OCI-M2 (cell line): Measurements from ENCODE around the gene SAMM50.

Source experiments
- DNase-seq: peaks from one replicate; lab custom pipeline; 2025; ENCODE audit not compliant: unreplicated experiment; lab: John Stamatoyannopoulos, UW

The SAMM50 gene

DNA sequence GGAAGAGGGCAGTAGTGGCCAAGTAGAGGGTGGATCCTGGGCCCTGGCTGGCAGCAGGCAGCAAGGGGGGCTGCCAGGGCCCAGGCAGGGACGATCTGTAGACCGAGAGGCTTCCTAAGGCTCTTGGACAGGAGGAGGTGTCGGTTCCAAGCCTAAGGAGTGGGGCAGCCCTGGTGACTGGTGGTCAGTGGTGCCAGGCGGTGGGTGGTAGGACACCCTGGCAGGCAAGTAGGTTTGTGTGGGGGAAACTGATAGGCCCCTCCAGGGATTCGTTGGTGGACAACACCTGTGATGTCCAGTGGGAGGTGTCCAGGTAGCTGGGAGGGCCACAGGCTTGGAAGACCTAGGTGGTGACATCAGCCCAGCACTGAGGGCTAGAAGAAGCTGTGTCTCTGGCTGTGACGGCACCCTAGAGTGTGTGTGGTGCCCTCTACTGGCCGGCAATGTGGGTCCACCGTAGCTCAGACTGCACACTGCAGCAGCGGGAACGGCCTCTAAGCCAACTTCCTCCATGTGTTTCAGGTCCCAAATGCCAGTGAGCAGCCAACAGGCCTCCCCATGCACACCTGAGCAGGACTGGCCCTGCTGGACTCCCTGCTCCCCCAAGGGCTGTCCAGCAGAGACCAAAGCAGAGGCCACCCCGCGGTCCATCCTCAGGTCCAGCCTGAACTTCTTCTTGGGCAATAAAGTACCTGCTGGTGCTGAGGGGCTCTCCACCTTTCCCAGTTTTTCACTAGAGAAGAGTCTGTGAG, 9.4 kb upstream of the SAMM50 start:
- no peak for DNase-seq

DNA sequence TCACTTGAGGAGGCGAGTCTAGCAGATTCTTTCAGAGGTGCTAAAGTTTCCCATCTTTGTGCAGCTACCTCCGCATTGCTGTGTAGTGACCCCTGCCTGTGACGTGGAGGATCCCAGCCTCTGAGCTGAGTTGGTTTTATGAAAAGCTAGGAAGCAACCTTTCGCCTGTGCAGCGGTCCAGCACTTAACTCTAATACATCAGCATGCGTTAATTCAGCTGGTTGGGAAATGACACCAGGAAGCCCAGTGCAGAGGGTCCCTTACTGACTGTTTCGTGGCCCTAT, 8.9 kb upstream of the SAMM50 start:
- no peak for DNase-seq

DNA sequence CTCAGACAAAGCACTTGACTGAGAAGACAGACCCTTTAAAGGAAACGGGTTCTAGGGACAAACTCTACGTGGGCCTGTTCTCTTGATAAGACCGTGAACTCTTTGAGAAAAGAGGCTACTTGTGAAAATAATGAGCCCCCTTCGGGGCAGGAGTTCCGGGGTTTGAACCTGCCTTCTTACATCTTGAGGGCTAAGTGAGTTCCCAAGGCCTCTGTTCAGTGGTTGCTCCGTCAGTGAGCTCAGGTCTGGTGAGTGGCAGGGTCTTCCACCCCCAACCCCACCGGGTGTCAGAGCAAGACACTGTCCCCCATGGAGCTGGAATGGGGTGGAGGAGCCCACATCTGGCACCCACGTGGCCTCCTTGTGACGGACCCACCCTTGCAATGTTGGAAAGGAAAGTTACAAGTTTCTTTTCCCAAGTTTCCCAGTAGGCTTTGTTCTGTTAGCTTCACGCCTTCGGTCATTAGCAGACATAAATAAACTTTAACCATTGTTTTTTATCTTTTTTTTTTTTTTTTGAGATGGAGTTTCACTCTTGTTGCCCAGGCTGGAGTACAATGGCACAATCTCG, 6.3 kb upstream of the SAMM50 start:
- DNase-seq, result no peak

DNA sequence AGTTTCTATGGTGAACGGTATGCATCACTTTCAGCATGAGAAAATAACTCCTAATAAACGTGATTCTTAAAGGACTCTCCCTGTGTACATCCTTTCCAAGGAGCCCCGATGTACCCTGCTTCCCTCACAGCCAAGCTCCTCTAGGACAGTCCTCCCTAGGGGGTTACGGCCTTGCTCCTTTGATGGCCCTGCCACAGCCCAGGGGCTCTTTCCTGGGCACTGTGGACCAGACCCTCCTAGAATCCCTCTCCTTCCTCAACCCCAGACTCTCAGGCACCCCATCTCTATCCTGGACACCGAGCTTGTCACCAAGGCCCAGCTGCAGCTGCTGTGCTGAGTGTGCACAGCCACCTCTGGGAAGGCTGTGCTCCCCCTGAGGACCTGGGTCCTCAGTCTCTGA, 3.9 kb upstream of the SAMM50 start:
- no peak for DNase-seq

DNA sequence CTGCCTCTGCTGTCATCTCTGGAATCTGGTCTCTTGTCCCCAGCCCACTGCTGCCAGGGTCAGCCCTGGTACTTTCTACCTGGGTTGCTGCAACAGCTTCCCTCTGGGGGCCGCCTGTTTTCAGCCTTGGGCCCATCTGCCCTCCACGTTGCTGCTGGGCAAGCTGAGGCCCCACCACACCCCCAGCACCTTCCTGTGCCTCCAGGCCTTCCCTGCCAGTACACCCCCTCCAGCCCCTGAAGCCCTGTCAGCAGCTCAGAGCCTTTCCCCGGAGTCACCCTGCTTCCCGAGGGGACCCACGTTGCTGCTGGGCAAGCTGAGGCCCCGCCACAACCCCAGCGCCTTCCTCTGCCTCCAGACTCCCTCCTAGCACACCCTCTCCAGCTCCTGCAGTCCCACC, 3.3 kb upstream of the SAMM50 start:
- no peak for DNase-seq

GRCh38 chr22:43953988-43954785, 1.1 kb upstream of the SAMM50 start:
- no peak for DNase-seq

- DNase-seq, result no peak
Observed at GRCh38 chr22:43955883-43956782, 891 bp downstream of the SAMM50 start.

DNA sequence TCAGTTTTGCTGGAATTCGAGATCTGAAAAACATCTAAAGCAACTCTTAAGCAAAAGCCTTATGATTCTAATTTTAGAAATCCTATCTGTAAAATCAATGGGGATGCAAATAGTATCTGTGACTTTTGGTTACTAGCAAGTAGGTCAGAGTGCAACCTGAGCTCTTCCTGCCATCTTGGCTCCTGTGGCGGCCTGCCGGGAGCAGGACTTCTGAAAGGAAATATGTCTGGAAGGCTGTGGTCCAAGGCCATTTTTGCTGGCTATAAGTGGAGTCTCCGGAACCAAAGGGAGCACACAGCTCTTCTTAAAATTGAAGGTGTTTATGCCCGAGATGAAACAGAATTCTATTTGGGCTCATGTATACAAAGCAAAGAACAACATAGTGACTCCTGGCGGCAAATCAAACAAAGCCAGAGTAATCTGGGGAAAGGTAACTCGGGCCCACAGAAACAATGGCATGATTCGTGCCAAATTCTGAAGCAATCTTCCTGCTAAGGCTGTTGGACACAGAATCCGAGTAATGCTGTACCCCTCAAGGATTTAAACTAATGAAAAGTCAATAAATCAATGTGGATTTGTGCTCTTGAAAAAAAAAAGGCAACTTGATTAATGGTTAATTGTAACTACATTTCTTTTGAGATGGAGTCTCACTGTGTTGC, 1.7 kb downstream of the SAMM50 start:
- DNase-seq, result no peak

DNA sequence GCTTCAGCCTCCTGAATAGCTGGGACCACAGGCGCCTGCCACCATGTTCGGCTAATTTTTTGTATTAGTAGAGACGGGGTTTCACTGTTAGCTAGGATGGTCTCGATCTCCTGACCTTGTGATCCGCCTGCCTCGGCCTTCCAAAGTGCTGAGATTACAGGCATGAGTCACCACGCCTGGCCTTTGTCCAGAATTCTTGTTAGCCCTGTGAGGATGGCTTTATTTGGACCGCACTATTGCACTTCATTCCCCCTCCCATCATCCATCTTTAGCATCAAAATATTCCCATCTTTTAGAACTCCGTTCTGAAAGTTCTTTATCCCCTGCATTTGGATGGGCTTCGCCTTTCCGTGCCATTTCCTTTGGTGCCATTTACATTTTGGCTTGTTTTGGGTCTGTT, 2.6 kb downstream of the SAMM50 start:
- DNase-seq, result no peak

GRCh38 chr22:43964314-43964857, 9.1 kb downstream of the SAMM50 start:
- DNase-seq, result no peak

DNA sequence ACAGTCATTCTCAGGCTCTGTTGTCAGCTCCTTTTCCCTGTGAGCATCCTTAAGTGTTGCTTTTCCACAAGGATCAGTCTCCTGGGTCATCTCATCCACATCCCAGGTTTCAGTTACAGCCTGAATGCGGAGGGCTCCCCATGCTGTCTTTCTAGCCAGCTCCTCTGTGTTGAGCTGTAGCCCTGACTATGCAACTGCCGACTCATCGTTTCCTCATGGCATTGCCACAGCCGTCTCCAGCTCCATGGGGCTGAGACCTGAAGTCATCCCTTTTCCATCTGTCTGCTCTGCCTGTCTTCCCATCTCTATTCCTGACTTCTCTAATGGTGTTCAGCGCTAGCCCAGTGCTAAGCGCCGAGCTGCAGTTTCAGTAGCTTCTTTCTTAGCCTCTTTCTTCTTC, 11.8 kb downstream of the SAMM50 start:
- DNase-seq, result no peak

- DNase-seq, result no peak
Observed at GRCh38 chr22:43968614-43969013, 13.4 kb downstream of the SAMM50 start.

- no peak for DNase-seq
Observed at GRCh38 chr22:43969021-43969878, 14.0 kb downstream of the SAMM50 start.

DNA sequence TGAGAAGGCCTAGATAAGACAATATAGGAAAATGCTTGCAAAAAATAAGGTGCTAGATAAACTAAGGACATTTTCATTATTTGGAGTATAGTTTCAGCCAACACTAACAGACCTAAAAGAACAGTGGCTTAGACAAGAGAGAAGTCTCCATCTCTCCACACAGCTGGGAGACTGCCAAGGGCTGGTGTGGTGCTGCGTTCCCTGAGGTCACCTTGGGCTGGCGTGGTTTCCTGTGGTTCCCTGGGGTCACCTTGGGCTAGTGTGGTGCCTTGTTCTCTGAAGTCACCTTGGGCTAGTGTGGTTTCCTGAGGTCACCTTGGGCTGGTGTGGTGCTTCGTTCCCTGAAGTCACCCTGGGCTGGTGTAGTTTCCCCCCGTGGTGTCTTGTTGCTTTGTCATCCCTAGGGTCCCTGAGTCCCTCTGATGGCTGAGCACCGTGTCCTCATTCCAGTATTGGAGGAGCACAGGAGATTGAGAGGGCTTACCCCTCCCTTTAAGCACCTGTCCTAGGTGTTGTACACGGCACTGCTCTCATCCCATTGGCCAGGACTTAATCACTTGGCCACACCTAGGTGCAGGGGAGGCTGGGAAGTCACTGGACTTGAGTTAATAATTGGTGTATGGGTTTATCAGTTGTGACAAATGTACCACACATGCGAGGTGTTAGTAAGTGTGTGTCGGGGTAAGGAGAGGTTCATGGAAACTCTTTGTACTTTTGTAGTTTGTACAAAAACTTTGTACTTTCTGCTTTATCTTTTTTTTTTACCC, 14.9 kb downstream of the SAMM50 start:
- DNase-seq, result no peak

DNA sequence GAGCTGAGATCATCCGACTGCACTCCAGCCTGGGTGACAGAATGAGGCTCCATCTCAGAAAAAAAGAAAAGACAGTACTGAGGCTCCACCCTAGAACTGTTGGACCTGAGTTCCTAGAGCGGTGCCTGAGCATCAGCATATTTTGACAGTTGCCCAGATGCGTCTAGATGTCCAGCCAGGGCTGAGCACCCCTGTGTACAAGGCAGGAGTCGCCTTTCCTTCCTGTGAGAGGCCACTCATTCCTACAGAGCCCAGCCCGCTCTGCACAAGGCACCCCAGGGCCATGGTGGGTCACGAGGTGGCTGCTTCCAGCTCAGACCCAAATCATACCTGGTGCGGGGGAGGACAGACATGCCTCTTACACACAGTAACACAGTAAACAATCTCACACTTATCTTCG, 15.9 kb downstream of the SAMM50 start:
- DNase-seq, result no peak

DNA sequence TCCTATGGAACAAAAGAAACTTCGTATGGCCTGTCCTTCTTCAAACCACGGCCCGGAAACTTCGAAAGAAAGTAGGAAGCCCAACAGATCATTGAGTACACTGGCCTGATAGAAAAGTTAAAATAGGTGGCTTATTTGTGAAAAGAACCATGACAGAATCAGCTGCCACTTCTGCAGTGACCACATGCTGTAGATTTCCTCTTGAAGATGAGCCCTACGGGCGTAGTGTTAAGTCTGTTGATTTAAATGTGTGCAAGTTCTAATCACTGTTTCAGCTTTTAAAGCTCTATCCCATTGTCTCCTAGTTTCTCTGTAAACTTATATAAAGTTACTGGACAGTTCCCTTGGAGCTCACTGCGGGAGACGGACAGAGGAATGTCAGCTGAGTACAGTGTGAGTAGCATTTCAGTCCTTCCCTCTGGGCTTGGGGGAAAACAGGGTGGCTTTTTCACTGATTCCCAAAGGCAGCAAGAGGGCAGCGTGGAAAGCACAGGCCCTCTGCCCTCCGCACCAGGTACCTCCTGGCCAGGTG, 17.8 kb downstream of the SAMM50 start:
- no peak for DNase-seq

DNA sequence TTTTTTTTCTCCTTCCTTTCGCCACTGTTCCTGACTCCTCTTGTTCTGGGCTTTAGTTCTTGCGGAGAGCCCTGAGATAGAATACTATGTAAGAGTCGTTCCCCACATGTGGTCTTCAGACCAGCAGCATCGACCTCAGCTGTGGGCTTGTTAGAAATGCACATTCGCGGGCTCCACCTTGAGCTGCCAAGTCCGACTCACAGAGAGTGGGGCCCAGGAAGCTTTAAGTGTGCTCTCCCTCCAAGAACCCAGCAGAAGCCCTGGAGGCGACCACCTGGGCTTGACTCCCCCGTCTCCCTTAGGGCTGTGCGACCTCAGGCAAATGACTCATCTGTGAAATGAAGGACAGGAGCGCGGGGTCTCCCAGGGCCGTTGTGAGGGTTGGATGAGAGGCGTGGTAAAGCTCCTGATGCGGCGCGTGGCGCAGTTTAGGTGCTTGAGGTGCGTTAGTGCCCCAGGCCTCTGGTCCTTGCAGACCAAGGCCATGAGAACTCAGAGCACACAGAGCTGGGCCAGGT, 18.8 kb downstream of the SAMM50 start:
- no peak for DNase-seq

DNA sequence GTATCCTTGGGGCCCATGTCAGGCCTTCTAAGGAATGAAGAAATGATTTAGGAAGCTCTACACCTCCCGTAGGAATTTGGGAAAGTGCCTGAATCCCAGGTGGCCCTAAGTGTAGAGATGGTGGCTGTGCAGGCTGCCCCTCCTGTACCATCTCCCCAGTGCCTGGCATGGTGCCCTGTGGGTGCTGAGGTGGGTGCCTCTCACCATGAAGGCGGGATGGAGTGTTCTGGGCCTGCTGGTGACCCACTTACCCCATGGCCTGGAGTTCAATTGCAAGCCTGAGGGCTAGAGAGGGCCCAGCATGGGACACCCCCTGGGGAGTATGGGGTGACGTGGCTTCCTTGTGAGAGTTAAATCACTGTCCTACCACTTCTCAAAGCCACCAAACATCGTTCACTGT, 19.8 kb downstream of the SAMM50 start:
- DNase-seq, result no peak
